GM18520 (cell line): ENCODE data around the gene EPHA5.

Experiments
- ATAC-seq: cut with Tn5 transposase; IDR thresholded peaks from one replicate; pipeline ENCODE4 v1.9.1; 2021; ENCODE audit not compliant: unreplicated experiment

EPHA5 gene

DNA sequence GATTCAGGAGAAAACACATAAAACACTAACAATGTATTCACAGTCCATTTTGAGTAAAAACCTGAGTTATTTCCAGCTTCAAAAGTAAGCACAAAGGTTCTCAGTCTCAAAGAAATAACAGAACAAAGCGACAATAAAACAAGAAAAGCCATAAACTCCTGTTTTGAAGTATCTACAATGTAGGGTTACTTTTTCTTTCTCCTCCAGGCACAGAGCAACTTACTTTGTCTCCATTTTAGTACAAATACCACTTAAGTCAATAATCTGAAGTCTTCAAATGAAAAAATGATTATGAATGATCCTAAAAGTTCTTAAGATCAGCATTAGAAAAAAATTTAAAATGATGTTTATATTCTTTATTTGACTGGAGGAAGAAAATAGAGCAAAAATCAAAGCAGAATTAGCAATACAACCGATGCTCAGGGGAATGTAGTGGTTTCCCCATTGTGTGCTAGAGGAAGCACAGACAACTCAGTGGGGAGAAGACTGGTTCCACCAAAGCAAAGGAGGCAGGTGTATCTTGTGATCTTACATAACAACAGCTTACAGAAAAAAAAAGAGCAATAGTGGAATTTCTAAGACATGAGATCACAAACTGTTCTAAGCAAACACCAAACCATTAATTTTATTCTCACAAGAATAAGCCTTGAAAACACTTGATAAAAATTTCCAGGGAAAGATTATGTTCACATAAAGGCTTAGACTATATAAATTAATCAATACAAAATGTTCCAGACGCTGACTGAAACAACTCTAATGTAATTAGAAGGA, 35.1 kb downstream of the EPHA5 start:
- ATAC-seq, result no peak

DNA sequence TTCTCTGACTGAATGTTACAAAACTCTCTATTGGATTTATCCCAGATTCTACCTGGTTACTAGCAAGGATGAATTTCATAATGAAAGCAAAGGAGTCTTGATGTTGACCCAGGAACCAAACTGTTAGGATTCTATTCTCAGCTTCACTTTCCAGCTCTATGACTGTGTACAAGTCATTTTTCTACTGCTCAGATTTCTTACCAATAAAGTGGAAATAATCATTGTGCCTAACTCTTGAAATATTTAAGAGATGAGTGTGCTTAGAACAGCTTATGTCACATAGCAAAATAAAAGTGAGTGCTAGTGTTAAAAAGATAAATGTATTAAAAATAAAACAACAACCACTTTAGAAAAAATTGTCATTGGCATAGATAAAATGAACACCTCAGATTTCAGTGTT, 45.6 kb downstream of the EPHA5 start:
- ATAC-seq, result no peak

DNA sequence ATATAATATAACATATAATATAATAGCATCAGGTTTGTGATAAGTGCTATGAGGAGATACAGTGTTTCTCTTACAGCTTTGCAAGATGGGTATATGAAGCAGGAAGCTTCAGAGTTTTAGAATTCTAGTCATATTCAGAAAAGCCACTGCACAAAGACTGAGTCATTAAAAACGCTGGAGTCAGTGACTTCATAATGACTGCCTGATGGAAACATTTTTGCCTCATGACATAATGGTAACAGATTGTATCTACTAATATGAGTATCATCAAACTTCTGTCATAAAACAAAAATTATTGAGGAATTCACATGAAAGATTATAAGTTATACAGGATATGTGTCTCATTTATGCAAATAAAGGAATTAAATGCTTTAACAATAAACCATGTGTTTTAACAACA, 46.8 kb downstream of the EPHA5 start:
- ATAC-seq, result no peak

DNA sequence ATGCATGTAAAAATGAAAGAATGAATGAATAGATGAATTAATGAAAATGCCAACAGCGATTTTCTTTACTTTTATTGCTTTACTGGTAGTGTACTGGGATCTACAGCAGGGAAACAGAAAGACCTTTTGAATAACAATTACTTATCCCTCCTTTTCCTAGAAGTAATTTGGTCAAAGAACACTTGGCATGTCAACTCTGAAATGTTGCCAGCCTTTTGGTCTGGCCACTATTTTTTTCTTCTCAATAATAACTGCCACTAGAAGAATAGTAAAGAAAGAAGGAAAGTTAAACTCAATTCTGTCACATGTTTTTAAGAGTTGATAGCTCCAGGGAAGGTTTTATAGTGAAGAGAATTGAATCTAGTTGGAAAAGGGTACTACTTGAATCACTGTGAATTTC, 52.9 kb downstream of the EPHA5 start:
- ATAC-seq, result no peak

DNA sequence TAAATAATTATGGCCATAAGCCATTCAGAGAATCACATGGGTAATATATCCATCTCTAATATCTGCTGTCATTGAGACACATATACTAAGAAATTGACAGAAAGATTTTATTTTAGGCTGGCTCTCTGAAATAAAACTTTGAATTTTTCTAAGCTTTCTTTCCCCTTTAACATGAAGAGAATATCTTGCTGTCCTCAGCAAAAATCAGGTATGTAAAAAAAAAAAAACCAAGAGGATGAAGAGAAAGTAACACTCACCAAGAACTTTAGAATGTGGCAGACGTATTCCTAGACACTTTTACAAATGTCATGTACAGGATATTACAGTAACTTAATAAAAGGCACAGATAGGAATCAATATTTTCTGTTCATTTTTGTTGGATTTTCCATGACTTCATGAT, 65.8 kb downstream of the EPHA5 start:
- ATAC-seq, result no peak

DNA sequence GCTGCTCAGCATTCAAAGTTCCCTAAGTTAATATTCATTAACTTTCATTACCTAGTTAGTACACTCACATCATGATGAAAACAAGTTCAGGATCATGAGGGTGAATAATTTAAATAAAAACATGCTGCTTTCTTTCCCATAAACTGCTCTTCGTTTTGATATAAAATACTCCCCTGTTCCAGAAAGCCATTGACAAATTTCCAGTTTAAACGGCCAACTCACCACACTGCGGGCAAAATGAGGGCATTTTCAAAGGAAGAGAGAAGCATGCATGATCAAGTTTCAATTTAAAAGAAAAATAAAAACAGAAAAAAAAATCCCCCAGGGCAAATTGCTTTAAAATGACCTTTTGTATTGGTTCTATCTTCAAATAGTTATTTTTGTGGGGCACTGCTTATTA, 69.6 kb downstream of the EPHA5 start:
- ATAC-seq, result no peak

DNA sequence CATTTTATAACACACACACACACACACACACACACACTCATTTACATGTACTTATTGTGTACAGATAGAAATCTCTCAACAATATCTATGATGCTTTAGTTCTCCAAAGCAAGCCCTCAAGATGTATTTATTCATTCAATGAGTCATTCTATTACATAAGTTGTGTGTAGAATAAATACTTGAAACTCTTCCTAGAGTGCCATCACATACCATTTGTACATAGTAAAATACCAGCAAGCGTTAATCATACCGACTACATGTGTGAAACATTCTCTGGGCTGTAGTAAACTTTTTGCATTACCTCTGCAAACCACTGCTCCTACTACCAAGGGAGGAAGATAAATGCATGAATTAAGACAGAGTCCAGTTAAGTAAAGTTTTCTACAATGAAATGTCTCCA, 70.9 kb downstream of the EPHA5 start:
- ATAC-seq, result no peak

DNA sequence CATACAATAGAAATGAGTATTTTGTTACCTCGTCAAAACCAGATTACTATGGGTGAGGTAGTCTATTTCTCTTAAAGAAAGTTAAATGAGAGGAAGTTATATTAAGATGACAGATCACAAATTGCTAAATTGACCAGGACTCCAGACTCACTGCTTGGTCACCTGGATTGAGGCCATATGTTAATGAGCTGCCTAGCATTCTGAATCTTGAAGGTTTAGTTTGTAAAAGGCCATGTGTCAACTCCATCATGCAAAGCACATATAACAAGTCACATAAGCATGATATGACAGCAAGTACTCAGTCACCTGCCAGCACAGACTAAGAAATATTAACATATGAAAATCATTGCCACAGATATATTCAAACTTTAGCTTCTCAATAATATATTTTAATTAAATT, 72.6 kb downstream of the EPHA5 start:
- no peak for ATAC-seq

DNA sequence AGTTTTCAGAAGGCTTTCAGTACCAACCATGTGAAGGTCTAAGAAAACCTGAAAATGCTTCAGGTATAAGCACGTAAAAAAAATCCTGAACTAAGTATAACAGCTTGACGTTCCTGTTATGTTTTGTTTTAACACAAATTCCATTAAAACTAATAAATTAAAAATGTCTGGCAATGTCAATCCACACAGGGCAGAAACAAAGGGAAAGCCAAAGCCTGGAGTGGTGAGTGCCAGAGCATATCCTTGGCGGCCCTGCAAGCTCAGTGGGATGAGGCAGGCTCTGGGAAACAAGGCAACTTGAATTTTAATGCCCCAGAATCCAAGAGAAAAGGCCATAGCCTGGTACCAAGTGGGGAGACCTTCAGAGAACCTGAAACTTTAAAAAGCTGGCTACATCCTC, 78.2 kb downstream of the EPHA5 start:
- ATAC-seq, result no peak

DNA sequence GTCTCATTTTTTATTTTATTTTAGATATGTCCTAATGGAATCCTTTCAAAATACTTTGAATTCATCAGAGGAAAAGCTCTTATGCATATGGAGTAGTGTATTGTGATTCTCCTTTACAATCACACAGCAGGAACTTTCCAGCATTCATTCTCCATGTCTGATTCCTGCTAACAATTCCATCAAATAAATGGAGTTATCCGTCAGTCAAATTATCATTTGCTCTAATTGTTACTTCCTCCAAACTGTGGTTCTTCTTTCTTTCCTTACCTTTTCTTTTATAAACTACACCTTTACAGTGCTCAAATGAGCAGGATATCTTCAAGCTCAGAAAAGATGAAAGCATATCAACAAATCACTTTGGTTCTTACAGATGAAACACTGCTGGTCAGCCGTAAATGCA, 80.4 kb downstream of the EPHA5 start:
- ATAC-seq, result no peak

DNA sequence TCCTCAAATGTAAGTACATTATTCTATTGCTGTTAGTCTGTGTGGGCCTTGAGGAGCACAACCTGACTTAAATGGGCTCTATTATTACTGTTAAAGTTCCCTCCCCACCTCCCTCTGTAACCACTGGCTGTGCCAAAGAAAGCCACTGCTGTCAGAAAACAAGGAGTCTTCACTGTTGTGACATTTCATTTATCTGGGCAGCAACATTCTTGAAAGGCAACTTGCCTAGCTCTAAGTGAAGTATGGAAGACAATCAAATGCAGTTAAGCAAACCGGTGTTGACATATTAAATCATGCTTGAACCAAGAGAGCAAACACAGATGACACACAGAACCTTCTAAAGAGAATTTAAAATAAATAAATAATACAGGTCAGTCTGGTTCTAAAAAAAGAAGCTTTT, 81.0 kb downstream of the EPHA5 start:
- ATAC-seq, result no peak

DNA sequence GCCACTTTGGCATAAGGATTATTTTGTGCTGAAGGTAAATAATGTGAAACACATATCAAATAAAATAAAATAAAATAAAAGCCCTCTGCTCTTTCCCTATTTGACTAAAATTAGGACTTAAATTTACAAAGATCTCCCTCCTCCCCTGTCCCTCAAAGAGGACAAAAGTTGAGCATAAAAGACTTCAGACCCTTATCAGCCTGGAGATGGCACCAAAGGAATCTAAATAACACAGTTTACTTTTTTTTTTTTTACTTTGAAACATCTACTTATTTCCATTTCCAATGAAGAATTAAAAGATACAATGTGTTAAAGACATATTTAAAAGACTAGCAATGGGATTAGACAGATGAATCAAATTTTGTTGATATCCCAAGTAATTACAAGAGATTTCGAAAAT, 89.7 kb downstream of the EPHA5 start:
- ATAC-seq, result no peak

DNA sequence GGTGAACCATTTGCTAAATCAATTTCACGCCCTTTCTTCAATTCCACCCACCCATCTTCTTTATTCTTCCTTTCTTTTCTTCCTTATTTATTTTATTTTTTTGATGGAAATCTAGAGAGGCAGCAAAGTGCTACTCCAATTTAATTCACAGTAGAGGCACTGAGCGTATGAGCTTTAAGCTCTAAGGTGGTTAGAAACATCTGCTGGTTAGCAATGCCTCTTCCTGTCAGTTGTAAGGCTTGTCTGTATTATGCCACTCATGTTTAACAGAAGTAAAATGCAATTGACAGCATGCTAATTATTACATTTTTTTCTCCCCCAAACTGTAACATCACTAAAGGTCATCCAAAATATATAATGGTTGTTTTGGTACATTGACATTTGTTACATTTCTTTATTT, 103.8 kb downstream of the EPHA5 start:
- no peak for ATAC-seq

DNA sequence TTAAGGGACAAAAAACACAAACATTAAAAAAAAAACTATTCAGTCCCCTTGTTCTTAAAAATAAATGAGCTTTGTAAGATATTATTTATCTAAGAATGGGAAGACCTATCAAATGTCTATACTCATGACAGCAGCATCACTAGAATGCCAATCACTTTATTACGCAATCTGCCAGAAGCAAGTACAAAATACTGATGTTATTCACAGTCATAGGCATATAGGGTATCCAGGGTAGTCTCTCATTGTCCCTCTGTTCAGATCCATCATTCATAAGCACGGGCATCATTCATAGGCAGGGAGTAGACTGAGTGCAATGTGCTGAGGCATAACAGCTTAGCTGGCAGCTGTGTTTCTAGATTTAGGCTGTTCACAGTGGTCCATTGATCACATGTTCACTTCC, 109.1 kb downstream of the EPHA5 start:
- ATAC-seq, result no peak

DNA sequence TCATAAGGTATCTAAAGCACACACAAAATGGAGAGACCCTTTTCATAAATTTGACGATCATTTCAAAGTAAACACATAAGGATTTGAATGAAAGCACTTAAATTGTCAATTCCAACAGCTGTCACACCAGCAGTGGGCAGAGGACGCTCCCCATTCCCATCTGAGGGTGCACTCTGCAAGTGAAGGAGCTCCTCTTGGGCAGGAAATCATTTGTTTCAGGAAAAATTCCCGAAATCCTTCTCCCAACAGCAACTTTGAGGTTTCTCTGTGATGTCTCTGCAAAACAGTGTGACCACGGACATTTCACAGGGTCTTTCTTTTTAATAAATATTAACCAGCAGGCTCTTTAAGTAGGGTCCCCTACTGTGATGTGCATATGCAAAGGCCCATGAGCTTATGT, 111.0 kb downstream of the EPHA5 start:
- no peak for ATAC-seq

DNA sequence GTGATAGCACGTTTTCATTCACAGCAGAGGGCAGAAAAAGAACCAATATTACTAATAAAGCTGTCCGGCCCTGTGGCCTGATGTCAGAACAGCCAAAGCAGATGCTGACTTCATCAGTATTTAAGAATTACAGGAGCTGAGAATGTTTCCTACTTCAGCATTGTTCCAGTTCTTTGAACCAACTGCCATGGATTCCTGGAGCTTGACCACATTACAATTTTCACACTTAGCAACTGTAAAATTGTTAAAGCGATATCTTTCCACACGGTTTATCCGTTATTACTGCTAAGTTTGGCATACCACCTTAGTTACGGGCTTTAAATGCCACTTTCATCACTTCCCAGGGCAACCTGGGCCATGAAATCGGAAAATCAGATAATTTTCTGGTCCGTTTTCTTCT, 118.2 kb downstream of the EPHA5 start:
- no peak for ATAC-seq

DNA sequence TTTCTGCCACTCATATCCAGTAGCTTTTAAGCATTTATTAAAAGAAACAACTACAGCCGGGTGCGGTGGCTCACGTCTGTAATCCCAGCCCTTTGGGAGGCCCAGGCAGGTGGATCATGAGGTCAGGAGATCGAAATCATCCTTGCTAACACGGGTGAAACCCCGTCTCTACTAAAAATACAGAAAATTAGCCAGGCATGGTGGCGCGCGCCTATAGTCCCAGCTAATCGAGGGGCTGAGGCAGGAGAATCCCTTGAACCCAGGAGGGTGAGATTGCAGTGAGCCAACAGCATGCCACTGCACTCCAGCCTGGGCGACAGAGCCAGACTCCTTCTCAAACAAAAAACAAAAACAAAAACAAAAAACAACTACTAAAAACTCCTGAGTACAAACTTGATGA, 119.8 kb downstream of the EPHA5 start:
- no peak for ATAC-seq

DNA sequence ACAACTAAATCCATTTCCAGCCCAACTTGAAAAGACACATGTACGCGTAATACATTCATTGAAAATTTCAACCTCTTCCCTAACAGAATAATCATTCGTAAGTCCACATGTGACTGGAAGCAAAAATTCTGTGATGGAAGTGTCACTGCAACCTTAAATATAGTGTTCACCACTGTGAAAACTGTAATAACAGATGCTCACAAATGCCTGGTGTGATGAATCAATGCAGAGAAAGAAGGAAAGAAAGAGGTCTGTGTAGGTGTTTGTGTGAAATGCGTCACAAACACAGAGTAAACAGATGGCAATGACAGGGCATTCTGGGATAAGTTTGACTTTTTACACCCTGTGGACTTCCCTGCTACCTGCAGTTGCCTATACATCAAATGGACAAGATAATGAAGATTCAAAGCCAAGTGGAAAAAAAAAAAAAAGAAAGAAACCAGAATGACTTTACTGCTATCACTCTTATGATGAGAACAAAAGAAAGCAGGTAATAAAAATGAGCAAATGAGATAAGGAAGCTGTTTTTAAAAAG, 123.3 kb downstream of the EPHA5 start:
- no peak for ATAC-seq

DNA sequence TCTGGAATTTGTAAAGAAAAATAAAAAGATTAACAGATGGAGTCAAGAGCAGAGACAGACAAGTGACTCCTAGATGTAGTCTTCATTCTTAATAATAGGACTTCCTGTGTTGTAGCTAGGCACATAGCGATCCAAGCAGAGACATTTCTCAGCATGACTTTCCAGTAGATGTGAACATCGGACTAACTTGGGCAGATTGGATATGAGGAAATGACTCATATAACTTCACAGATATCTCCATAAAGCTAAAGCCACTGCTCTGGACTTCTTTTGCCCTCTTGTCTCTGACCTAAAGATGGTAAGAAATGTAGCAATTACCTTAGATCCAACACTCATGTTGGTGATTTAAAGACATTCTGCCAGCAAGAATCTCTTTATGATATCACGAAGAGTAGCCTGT, 131.7 kb downstream of the EPHA5 start:
- ATAC-seq, result no peak

DNA sequence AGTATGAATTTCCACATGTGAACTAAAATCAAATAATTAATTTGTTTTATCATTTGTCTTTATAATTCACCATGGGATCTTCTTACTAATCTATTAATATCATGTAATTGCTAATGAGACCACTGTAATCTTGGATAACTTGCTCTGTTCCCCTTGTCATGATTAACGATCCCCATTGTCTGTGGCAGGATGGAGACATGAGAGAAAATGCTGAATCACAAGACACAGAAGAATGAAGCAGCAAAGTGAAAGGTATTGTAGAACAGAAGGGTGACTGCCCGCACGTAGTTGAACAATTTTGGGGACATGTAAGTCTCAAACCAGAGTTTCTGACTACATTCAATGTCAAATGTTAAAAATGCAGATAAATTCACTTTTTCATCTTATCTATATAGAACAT, 135.2 kb downstream of the EPHA5 start:
- ATAC-seq, result no peak

DNA sequence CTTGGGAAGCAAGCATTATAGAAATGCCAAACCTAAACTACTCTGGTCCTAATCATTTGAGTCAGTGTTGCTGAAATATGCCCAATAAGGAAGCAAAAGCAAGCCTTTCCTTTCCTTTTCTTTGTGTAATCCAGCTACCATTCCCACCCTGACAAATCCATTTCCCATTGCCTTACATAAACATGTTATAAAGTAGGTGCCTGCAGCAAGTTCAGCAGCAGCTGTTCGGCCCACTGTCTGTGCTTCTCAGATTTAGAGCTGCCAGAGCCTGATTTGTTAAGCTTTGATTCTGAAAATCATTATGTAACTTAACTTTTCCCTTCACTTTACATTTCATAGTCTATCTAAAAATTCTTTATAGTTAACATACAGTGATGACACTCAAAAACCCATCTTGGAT, 148.6 kb downstream of the EPHA5 start:
- no peak for ATAC-seq

DNA sequence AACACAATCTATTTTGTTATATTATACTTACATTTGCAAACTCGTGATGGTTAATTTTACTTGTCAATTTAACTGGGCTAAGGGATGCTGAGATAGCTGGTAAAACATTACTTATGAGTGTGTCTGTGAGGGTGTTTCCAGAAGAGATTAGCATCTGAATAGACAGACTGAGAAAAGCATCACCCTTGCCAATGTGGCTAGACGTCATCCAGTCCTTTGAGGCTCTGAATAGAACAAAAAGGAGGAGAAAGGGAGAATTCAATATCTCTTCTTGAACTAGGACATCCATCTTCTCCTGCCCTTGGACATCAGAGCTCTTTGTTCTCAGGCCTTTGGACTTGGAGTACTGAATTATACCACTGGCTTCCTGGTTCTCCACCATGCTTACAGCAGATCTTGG, 154.6 kb downstream of the EPHA5 start:
- no peak for ATAC-seq

DNA sequence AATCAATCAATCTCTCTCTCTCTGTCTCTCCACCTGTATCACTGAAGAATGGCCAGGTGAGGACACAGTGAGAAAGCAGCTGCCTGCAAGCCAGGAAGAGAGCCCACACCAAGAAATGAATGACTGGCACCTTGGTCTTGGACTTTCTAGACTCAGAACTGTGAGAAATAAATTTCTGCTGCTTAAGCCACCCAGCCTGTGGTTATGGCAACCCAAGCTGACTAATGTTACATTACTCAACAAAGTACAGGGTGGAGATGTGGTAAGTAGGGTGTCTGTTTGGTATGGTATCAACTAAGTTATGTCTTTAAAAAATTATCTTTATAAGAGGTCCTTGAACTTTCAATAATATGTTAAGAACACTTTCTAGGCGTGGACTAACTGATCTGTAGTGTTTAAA, 159.3 kb downstream of the EPHA5 start:
- ATAC-seq, result no peak
